HCT116 (cell line): ENCODE results near the gene TVP23A.

Experiments
- EGR1 ChIP-seq: IDR thresholded peaks from 2 replicates; pipeline ENCODE4 v1.6.1; 2012; ENCODE audit warnings: low read depth
- ELF1 ChIP-seq: IDR thresholded peaks from 2 replicates; pipeline ENCODE4 v1.6.1; 2012; ENCODE audit warnings: low read depth, borderline replicate concordance
- EZH2 ChIP-seq: fragments of 200-600 bp; sonication (generic); IDR thresholded peaks from 2 replicates; pipeline ENCODE4 v1.6.1; 2017; ENCODE audit warnings: antibody characterized with exemption, mixed run types
- EZH2phosphoT487 ChIP-seq: fragments of 200-600 bp; IDR thresholded peaks from 2 replicates; pipeline ENCODE4 v1.6.1; 2018; ENCODE audit warnings: antibody characterized with exemption, borderline replicate concordance
- JUND ChIP-seq: IDR thresholded peaks from 2 replicates; pipeline ENCODE4 v1.6.1; 2012
- POLR2A ChIP-seq: IDR thresholded peaks from 2 replicates; pipeline ENCODE4 v1.7.0; 2011; ENCODE audit warnings: borderline replicate concordance; ENCODE audit not compliant: insufficient read depth, insufficient read length; ENCODE audit errors: extremely low read depth
- POLR2AphosphoS5 ChIP-seq: IDR thresholded peaks from 2 replicates; pipeline ENCODE4 v1.6.1; 2011; ENCODE audit warnings: mild to moderate bottlenecking, low read depth, low read length, moderate library complexity
- TCF7L2 ChIP-seq: IDR thresholded peaks from 2 replicates; pipeline ENCODE4 v1.7.0; 2011; ENCODE audit warnings: borderline replicate concordance, inconsistent platforms; ENCODE audit not compliant: insufficient read depth, insufficient read length; ENCODE audit errors: extremely low read depth
- ZNF274 ChIP-seq: fragments of 200-500 bp; sonication (Bioruptor generic); IDR thresholded peaks from 2 replicates; pipeline ENCODE4 v1.6.1; 2014; ENCODE audit warnings: mild to moderate bottlenecking, low read depth, low read length, inconsistent platforms
- TF ChIP-seq, protein P1 (sequence below), 3 experiments: fragments of 200-600 bp in 1 of 3; sonication (generic) in 1 of 3; IDR thresholded peaks in 2 of 3; conservative IDR thresholded peaks in 1 of 3; 2 replicates each; pipeline ENCODE4 v1.5.1; 2012 to 2017; ENCODE audit warnings: low read depth in 2 of 3, low read length in 2 of 3, antibody characterized with exemption in 1 of 3, borderline replicate concordance in 1 of 3, control low read depth in 1 of 3, mild to moderate bottlenecking in 1 of 3, mixed read lengths in 1 of 3, mixed run types in 1 of 3, moderate library complexity in 1 of 3; ENCODE audit not compliant: insufficient read depth in 1 of 3
- TF ChIP-seq, protein P2 (sequence below): IDR thresholded peaks from 2 replicates; pipeline ENCODE4 v1.6.1; 2012
- TF ChIP-seq, protein P3 (sequence below): IDR thresholded peaks from 2 replicates; pipeline ENCODE4 v1.6.1; 2012

DNA sequence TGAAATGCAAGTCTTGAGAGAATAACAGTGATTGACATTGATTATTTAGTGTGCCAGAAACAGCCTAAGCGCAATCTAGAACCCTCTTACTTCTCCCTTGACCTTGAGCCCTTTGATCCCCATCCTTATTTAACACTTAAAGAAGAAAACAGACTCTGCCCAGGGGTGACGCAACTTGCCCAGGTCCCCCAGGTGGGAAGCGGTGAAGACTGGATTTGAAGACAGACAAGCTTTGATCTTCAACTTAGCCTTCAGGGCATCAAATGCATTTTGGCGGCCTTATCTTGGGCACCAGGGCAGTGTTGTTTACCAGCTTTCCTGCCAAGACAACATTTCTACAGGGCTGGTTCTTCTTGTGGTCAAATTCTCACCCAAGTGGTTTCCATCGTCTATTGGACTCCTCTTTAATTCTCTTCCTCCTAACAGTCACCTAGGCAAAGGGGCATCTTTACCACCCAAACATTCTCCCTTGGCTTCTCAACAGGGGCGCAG is 49.6 kb upstream of the TVP23A start:
- TF ChIP-seq POLR2A (no peak), EZH2phosphoT487 (no peak), TCF7L2 (no peak), POLR2AphosphoS5 (no peak), ELF1 (no peak), EZH2 (no peak), JUND (no peak), ZNF274 (no peak), EGR1 (no peak)
- TF ChIP-seq, protein P1, sequence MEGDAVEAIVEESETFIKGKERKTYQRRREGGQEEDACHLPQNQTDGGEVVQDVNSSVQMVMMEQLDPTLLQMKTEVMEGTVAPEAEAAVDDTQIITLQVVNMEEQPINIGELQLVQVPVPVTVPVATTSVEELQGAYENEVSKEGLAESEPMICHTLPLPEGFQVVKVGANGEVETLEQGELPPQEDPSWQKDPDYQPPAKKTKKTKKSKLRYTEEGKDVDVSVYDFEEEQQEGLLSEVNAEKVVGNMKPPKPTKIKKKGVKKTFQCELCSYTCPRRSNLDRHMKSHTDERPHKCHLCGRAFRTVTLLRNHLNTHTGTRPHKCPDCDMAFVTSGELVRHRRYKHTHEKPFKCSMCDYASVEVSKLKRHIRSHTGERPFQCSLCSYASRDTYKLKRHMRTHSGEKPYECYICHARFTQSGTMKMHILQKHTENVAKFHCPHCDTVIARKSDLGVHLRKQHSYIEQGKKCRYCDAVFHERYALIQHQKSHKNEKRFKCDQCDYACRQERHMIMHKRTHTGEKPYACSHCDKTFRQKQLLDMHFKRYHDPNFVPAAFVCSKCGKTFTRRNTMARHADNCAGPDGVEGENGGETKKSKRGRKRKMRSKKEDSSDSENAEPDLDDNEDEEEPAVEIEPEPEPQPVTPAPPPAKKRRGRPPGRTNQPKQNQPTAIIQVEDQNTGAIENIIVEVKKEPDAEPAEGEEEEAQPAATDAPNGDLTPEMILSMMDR (IDR thresholded peaks at IDR 0.05 in 2 of 3, conservative IDR thresholded peaks at IDR 0.05 in 1 of 3; ENCODE audit: borderline replicate concordance in 1 of 3, insufficient read depth in 1 of 3, low read depth in 2 of 3, low read length in 2 of 3), result no peak
- TF ChIP-seq, protein P2, sequence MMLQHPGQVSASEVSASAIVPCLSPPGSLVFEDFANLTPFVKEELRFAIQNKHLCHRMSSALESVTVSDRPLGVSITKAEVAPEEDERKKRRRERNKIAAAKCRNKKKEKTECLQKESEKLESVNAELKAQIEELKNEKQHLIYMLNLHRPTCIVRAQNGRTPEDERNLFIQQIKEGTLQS, result no peak
- TF ChIP-seq, protein P3, sequence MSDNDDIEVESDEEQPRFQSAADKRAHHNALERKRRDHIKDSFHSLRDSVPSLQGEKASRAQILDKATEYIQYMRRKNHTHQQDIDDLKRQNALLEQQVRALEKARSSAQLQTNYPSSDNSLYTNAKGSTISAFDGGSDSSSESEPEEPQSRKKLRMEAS, result no peak
